22Rv1 (cell line): ENCODE data around the gene LRPAP1.

Source experiments
- CTCF ChIP-seq: fragments of 450-650 bp; IDR thresholded peaks from 2 replicates; pipeline ENCODE4 v1.5.1; 2017; ENCODE audit warnings: mild to moderate bottlenecking
- ZFX ChIP-seq: fragments of 450-650 bp; IDR thresholded peaks from 2 replicates; pipeline ENCODE4 v1.6.1; 2017; ENCODE audit warnings: antibody characterized with exemption, borderline replicate concordance

GRCh38 chr4:3523146-3523627, 9.0 kb downstream of the LRPAP1 start:
- TF ChIP-seq CTCF: no peak
- TF ChIP-seq ZFX: no peak
